VCaP (cell line): ENCODE results near the gene PACSIN2.
A peak's percentile ranks its signal among the peaks of the same experiment; 100 is the strongest.

Source experiments
- H3K27ac ChIP-seq: fragments of 450-650 bp; 2 replicates; pipeline ENCODE4 v1.5.1; 2017
- TF ChIP-seq, protein P1 (sequence below): fragments of 450-650 bp; conservative IDR thresholded peaks from 2 replicates; pipeline ENCODE4 v1.5.1; 2017; ENCODE audit warnings: mild to moderate bottlenecking, moderate library complexity

The PACSIN2 gene

DNA sequence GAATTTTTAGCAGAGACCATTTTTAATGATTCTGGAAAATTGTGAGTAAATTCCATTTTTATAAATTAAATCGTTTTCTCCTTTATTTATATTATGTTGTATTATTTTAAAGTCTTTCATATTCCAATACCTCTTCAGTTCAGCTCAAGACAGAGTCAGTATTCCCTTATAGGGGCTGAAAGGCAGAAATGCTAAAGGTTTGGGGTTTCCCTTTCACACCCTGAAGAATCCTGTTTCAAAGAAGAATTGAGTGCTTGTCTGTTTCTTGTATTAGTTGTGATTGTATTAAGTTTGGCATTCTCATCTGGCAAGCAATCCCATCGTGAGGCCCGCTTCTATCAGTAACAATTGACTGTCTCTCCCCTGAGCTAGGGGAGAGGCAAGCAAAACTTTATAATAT lies 57.4 kb downstream of the PACSIN2 start:
- TF ChIP-seq, protein P1, sequence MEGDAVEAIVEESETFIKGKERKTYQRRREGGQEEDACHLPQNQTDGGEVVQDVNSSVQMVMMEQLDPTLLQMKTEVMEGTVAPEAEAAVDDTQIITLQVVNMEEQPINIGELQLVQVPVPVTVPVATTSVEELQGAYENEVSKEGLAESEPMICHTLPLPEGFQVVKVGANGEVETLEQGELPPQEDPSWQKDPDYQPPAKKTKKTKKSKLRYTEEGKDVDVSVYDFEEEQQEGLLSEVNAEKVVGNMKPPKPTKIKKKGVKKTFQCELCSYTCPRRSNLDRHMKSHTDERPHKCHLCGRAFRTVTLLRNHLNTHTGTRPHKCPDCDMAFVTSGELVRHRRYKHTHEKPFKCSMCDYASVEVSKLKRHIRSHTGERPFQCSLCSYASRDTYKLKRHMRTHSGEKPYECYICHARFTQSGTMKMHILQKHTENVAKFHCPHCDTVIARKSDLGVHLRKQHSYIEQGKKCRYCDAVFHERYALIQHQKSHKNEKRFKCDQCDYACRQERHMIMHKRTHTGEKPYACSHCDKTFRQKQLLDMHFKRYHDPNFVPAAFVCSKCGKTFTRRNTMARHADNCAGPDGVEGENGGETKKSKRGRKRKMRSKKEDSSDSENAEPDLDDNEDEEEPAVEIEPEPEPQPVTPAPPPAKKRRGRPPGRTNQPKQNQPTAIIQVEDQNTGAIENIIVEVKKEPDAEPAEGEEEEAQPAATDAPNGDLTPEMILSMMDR: no peak
- H3K27ac ChIP-seq: peak overlapping the region; percentile 93

DNA sequence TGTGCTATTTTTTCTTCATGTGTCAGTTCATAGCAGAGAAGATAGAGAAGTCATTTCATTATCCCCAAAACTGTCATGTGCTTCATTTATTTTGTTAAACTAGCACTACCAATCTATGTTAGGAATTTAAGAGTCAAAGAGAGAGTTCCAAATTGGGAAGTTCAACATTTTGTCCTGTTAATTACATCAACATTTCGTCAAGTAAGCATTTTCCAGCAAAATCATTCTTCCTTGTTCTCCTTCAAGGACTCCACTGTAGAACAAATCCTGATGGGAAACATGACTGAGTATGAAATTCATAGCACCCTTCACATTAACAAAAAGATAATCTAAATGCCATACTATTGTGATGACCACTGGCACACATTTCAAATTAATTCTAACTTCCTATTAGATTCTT lies 59.1 kb downstream of the PACSIN2 start:
- peak overlapping the region; percentile 93 for H3K27ac ChIP-seq
- TF ChIP-seq, protein P1: no peak

DNA sequence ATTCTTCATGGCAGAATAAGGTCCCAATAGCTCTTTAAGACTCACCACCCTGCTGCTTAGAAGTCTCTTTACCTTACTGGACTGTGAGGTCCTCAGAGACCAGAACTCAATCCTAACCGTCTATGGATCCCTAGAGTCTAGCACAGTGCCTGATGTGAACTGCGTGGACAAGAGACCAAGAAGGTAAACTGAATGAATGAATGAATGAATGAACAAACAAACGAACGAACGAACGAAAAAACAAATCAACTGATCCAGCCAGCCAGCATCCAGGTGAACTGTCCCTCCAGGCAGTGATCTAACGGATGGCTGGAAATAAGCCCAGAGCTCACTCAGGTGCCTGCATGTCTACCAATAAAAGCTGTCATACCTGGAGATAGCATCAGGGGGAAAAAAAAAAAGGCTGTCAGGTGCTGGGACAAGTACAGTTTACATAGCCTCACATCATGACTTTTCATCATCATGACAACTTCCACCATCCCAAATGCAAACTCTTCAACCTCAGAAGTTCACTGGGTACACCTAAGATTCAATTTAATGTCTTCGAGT lies 59.8 kb downstream of the PACSIN2 start:
- peak overlapping the region; percentile 93 for H3K27ac ChIP-seq

DNA sequence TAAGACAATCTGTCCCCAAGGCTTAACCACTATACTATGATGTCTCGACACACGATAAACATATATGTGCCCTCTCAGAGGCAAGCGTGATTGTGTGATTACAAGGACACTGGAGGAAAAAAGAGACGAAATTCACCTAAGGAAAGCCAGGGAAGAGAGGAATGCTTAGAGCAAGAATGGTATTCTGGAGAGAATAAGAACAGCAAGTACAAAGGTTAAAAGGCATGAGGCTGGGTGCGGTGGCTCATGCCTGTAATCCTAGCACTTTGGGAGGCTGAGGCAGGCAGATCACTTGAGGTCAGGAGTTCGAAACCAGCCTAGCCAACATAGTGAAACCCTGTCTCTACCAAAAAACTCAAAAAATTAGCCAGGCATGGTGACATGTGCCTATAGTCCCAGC lies 61.2 kb downstream of the PACSIN2 start:
- peak overlapping the region; percentile 93; the same call in 1 of the 2 replicates for H3K27ac ChIP-seq

More for the DNA sequence above, 59.8 kb downstream of the PACSIN2 start:
- TF ChIP-seq, protein P1: no peak

DNA sequence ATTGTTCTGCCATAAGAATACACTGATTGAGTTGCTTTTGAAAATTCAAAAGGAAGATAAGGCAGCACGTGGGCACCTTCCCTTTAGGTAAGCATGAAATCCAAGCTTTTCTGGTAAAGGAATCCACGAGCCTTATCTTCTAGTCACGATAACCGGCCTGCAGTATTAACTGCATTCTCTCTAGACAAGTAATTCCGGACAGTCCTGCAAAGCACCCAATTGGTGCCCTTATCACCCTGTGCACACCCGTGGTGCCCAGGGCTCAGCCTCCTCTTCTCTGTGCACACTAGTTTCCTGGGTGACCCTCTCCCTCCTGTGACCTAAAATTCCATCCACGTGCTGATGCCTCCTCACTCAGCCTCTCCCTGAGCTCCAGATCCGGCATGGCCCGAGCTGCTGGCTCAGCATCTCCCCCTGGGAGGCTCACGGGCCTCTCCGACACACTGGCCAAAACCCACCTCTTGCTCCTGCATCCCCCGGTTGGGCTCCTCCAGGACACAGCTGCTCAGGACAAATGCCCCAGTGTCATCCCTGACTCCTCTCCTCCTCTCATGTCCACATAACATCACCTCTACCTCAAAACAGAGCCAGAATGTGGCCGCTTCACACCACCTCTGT lies 63.7 kb downstream of the PACSIN2 start:
- H3K27ac ChIP-seq: peak overlapping the region; percentile 4; the same call in 1 of the 2 replicates
- TF ChIP-seq, protein P1: no peak

DNA sequence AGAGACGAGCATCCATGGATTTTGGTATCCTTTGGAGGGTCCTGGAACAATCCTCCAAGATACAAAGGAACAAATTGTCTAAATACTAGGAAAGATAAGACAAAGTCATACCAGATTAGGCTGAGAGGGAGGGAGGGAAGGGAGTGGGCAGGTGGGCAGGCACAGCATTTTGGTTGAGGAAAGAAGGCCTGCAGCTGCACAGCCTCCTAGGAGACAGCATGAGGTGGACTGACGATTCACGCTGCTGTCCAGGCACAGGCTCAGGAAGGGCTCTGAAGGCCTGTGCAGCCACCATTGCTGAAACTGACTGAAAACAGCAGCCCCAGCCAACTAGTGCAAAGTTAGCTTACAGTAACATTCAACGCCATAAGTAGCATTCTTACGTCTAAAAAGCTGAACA lies 64.7 kb downstream of the PACSIN2 start:
- no peak overlapping the region for H3K27ac ChIP-seq
- TF ChIP-seq, protein P1: no peak

DNA sequence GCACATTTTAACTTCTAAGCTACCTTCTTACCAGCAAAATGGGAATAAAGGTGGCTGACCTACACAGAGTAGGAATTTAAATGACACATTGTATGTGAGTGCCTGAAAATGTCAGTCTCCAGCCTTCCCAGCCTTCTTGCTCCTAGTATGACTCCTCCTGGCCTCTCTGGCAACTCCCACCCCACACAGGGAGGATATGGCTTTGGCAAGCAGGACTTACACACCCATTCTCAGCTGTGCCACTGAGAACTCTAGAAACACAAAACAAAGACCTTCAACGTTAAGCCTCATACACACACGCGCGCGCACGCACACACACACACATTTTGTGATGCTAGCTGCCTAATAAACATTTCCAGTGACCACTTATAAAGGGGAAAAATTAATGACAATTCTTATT lies 65.8 kb downstream of the PACSIN2 start:
- TF ChIP-seq, protein P1: no peak
- H3K27ac ChIP-seq: no peak overlapping the region

DNA sequence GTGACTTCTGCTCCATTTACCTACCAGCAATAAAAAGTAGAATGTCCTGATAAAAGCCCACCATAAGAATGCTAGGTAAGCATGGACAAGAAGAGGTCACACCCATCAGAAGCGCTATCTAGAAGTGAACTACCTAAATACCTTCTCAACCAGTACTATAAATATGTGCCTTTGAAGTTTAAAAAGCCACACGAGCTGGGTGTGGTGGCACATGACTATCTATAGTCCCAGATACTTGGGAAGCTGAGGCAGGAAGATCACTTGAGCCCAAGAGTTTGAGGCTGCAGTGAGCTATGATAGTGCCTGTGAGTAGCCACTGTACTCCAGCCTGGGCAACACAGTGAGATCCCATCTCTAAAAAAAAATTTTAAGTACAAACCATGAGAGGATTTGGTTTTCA lies 66.7 kb downstream of the PACSIN2 start:
- peak overlapping the region; percentile 67 for H3K27ac ChIP-seq

More for the DNA sequence above, 66.7 kb downstream of the PACSIN2 start:
- TF ChIP-seq, protein P1: no peak
